ENCODE data around the gene KCNQ1.

DNA sequence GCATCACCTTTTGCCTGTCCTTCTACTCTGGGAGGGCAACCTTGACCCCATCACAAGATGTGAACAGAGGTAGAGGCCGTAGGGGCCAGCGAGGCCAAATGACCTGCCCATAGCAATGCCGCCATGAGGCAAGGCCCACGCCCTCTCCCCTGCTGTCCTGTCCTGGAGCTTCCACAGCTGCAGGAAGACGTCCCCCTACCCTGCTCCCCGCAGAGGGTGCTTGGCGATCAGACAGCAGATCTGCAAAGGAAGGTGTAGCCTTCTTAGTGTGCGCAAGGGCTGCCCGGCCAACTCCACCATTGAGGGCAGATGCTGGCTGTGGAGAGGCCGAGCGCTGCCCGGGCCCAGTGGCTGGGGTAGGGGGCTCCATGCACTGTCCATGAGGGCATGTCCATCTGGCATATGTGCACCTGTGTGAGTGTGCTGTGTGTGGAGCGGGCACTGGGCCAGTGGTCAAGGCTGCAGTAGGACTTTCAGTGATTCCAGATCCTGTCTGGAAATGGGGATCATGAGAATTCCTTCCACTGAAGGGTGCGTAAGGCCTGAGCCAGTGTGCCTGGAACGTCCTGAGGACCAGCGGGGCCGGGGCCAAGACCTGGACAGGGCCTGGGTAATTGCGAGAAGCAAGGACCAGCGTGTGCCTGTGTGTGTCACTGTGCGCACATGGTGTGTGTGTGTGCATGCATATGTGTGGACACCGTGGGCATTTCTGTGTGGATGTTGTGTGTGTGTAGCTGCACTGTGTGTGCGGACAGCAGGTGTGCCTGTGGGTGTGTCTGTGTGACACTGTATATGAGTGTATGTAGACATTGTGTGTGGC lies 11.5 kb upstream of the KCNQ1 start:
- TF ChIP-seq POLR2A (IDR thresholded peaks at IDR 0.05; ENCODE audit: low read depth, low read length) (no peak), TAF1 (IDR thresholded peaks at IDR 0.05; ENCODE audit: low read depth, low read length) (no peak), PAX5 (IDR thresholded peaks at IDR 0.05; ENCODE audit: insufficient read depth, low read length, severe bottlenecking) (no peak), POLR2AphosphoS5 (IDR thresholded peaks at IDR 0.05; ENCODE audit: low read depth, low read length) (no peak), SPI1 (IDR thresholded peaks at IDR 0.05; ENCODE audit: low read depth, low read length) (no peak)

Measured in GM12891 (cell line).